T-cell (primary cell): ENCODE results near the gene MPRIP. TPM values are rescaled to one million over a fixed set of nuclear protein-coding genes. Genes with fewer than 3 reads are reported as not detected.
"Not testable (repeated sequence)": the region's sequence is repeated elsewhere in the genome, so short reads cannot be mapped to it uniquely, and the experiment has no call there.

Experiments used
- ATAC-seq, 4 experiments: fragments of 200-7000 bp in 3 of 4; fragments of 150-1000 bp in 1 of 4; cut with Tn5 transposase; replicated peaks in 1 of 4; 1 replicate in 3 of 4; 2 replicates in 1 of 4; pipeline ENCODE4 v1.10.0; 2021; ENCODE audit warnings: moderate library complexity in 3 of 4, mild to moderate bottlenecking in 2 of 4, moderate number of reproducible peaks in 1 of 4
- CTCF ChIA-PET, 2 donors: fragments of 300-600 bp; sonication (Branson Sonifier 250); formaldehyde crosslinking; loops; one replicate each; lab custom pipeline; 2022; ENCODE audit warnings: antibody characterized with exemption in 2 of 2; lab: Charles Lee
- POLR2A ChIA-PET, 2 donors: fragments of 300-600 bp; sonication (Branson Sonifier 250); formaldehyde crosslinking; loops; one replicate each; lab custom pipeline; 2022; ENCODE audit warnings: antibody characterized with exemption in 2 of 2; lab: Charles Lee
- DNase-seq, 35 experiments: peaks; one replicate each; pipeline versions ENCODE4 v3.0.0 to v3.0.0-alpha.2; 2013 to 2023
- H3K27ac ChIP-seq: one replicate; pipeline ENCODE4 v1.5.1; 2013; ENCODE audit warnings: low read length
- H3K27me3 ChIP-seq, 2 experiments: replicated peaks in 1 of 2; 1 replicate in 1 of 2; 2 replicates in 1 of 2; pipeline versions ENCODE4 v1.6.1 to v1.7.0; 2013; ENCODE audit warnings: low read length in 1 of 2, mixed read lengths in 1 of 2; ENCODE audit not compliant: control insufficient read depth in 2 of 2, insufficient read depth in 2 of 2; ENCODE audit errors: extremely low read depth in 1 of 2
- H3K36me3 ChIP-seq, 2 donors: 1 replicate in 1 of 2; 2 replicates in 1 of 2; pipeline versions ENCODE4 v1.6.1 to v1.7.0; 2013; ENCODE audit warnings: low read length in 1 of 2; ENCODE audit not compliant: control insufficient read depth in 2 of 2, insufficient read depth in 1 of 2; ENCODE audit errors: extremely low read depth in 1 of 2
- H3K4me1 ChIP-seq, 2 experiments: 1 replicate in 1 of 2; 2 replicates in 1 of 2; pipeline versions ENCODE4 v1.6.1 to v1.7.0; 2013; ENCODE audit warnings: low read length in 2 of 2, mixed read lengths in 1 of 2; ENCODE audit not compliant: insufficient read depth in 2 of 2, control insufficient read depth in 1 of 2; ENCODE audit errors: extremely low read depth in 1 of 2
- H3K4me3 ChIP-seq, 2 donors: 1 replicate in 1 of 2; 2 replicates in 1 of 2; pipeline versions ENCODE4 v1.5.1 to v1.7.0; 2013; ENCODE audit warnings: mild to moderate bottlenecking in 2 of 2, low read length in 1 of 2, moderate library complexity in 1 of 2; ENCODE audit not compliant: control insufficient read depth in 1 of 2; ENCODE audit errors: extremely low read depth in 1 of 2
- H3K9me3 ChIP-seq: 2 replicates; pipeline ENCODE4 v1.7.0; 2013
- H3K27ac Mint-ChIP-seq, 2 donors: one replicate each; pipeline ENCODE4 v1.8.0; 2020 to 2021; ENCODE audit warnings: mild to moderate bottlenecking in 2 of 2, mixed read lengths in 2 of 2
- H3K27me3 Mint-ChIP-seq, 2 donors: one replicate each; pipeline ENCODE4 v1.8.0; 2021 to 2022; ENCODE audit warnings: mixed read lengths in 2 of 2
- H3K36me3 Mint-ChIP-seq: one replicate; pipeline ENCODE4 v1.8.0; 2021; ENCODE audit warnings: mixed read lengths
- H3K4me1 Mint-ChIP-seq, 3 donors: one replicate each; pipeline ENCODE4 v1.8.0; 2020 to 2022; ENCODE audit warnings: mixed read lengths in 3 of 3, mild to moderate bottlenecking in 1 of 3
- H3K4me3 Mint-ChIP-seq, 3 donors: one replicate each; pipeline ENCODE4 v1.8.0; 2020 to 2022; ENCODE audit warnings: mild to moderate bottlenecking in 3 of 3, mixed read lengths in 3 of 3, moderate library complexity in 3 of 3
- H3K9me3 Mint-ChIP-seq, 3 donors: one replicate each; pipeline ENCODE4 v1.8.0; 2020 to 2022; ENCODE audit warnings: mixed read lengths in 3 of 3
- WGBS: methylation state at CpG from one replicate; pipeline ENCODE4 v1.1.5; 2013; ENCODE audit warnings: missing lambda C conversion rate; ENCODE audit not compliant: insufficient coverage; 5-methylcytosine and 5-hydroxymethylcytosine counted together
- total RNA-seq, 35 experiments: library from RNA in 6 of 35; stranded (reverse) in 6 of 35; fragments of 120-200 nt in 1 of 35; gene quantifications; one replicate each; pipeline versions ENCODE4 v1.2.1 to v1.2.4 and lab custom pipeline; 2013 to 2026

The MPRIP gene
- total RNA-seq (100 to 1,000 TPM; 189 to 266 (median 247) TPM), total RNA-seq (lab: John Stamatoyannopoulos, UW) (101 to 430 (median 273) reads per million in 29 experiments)
- total RNA-seq (2013) = 168 TPM

GRCh38 chr17:17042384-17042736 lies at the start of gene MPRIP:
Gene MPRIP, plus strand, starts transcription at chr17:17042457. Its CDS starts 392 bp downstream, at chr17:17042849.
- H3K4me1 ChIP-seq = peaks cover 17 to 39% of the 10 kb centered on the region in 2 experiments
- Mint-ChIP-seq H3K4me1 (peaks cover 48 to 52% (median 50%) of the 10 kb centered on the region in 3 donors), H3K9me3 (no peaks in the 10 kb centered on the region), H3K27me3 (no peaks in the 10 kb centered on the region), H3K27ac (peak within 1 kb of the TSS; percentile 81 to 89), H3K36me3 (no peaks in the 10 kb centered on the region), H3K4me3 (peak within 1 kb of the TSS; percentile 93 to 95 (median 94))
- ChIA-PET POLR2A (no interaction called here), CTCF (interaction anchor here in 1 of 2 donors (0.6 kb wide), 2 partner anchors 165 to 557 kb away, joined by 3 to 5 read pairs; no protein-coding TSS in a partner anchor)
- H3K9me3 ChIP-seq = no peaks in the 10 kb centered on the region
- peak within 1 kb of the TSS; percentile 36 for H3K27ac ChIP-seq
- peak; percentile 29 to 36 (median 35) for ATAC-seq
- peaks cover 0 to 2% of the 10 kb centered on the region in 2 experiments for H3K27me3 ChIP-seq
- peak within 1 kb of the TSS; percentile 68 to 86 for H3K4me3 ChIP-seq
- WGBS = under 1% methylated on average over 60 of the region's 67 CpGs
- DNase-seq = no peak
- H3K36me3 ChIP-seq = no peaks in the 10 kb centered on the region

- Mint-ChIP-seq H3K36me3 (no peaks in the 10 kb centered on the region), H3K9me3 (no peaks in the 10 kb centered on the region), H3K27me3 (no peaks in the 10 kb centered on the region), H3K27ac (no peak overlapping the region), H3K4me3 (no peak overlapping the region), H3K4me1 (peaks cover 11 to 21% (median 15%) of the 10 kb centered on the region in 3 donors)
- CTCF ChIA-PET = no interaction called here
- DNase-seq = no peak
- ATAC-seq = no peak
- Histone ChIP-seq H3K27me3 (peaks cover 0 to 2% of the 10 kb centered on the region in 2 experiments), H3K4me3 (no peak overlapping the region), H3K9me3 (no peaks in the 10 kb centered on the region), H3K27ac (no peak overlapping the region), H3K4me1 (peaks cover 15 to 26% of the 10 kb centered on the region in 2 experiments), H3K36me3 (no peaks in the 10 kb centered on the region)
- POLR2A ChIA-PET = no interaction called here
- WGBS = 100% methylated on average over 1 of the region's 2 CpGs
These were observed 47.6 kb upstream of the MPRIP start for GRCh38 chr17:16994631-16995030.

- no peak overlapping the region for H3K27ac Mint-ChIP-seq
- no peaks in the 10 kb centered on the region for H3K27me3 Mint-ChIP-seq
- no peak overlapping the region for H3K4me3 ChIP-seq
- no peak overlapping the region for H3K4me3 Mint-ChIP-seq
- H3K4me1 Mint-ChIP-seq = peaks cover under 1 to 9% (median 4%) of the 10 kb centered on the region in 3 donors
- ATAC-seq (no peak), DNase-seq (no peak)
- CTCF ChIA-PET = interaction anchor here in 1 of 2 donors (0.6 to 0.7 kb wide), 2 partner anchors 16 to 32 kb away, joined by 3 to 4 read pairs; no protein-coding TSS in a partner anchor
- H3K9me3 Mint-ChIP-seq = no peaks in the 10 kb centered on the region
- peaks cover 4 to 13% of the 10 kb centered on the region in 2 experiments for H3K4me1 ChIP-seq
- 78% methylated on average over 4 of the region's 7 CpGs for WGBS
- H3K36me3 Mint-ChIP-seq = no peaks in the 10 kb centered on the region
- H3K27me3 ChIP-seq = peaks cover 0 to 7% of the 10 kb centered on the region in 2 experiments
- POLR2A ChIA-PET = no interaction called here
- H3K27ac ChIP-seq = no peak overlapping the region
- no peaks in the 10 kb centered on the region for H3K36me3 ChIP-seq
- no peaks in the 10 kb centered on the region for H3K9me3 ChIP-seq
These were observed 46.3 kb upstream of the MPRIP start for GRCh38 chr17:16995930-16996329.

GRCh38 chr17:16996726-16997125 lies 45.5 kb upstream of the MPRIP start:
- H3K36me3 ChIP-seq, POLR2A ChIA-PET, H3K9me3 Mint-ChIP-seq, H3K9me3 ChIP-seq, ATAC-seq, H3K4me1 ChIP-seq, H3K27me3 ChIP-seq, H3K27ac Mint-ChIP-seq, H3K4me3 ChIP-seq, H3K27me3 Mint-ChIP-seq, H3K4me3 Mint-ChIP-seq, DNase-seq, H3K4me1 Mint-ChIP-seq, H3K27ac ChIP-seq, H3K36me3 Mint-ChIP-seq: not testable (repeated sequence)
- CTCF ChIA-PET = interaction anchor here in 1 of 2 donors (0.6 kb wide), 1 partner anchor 32 kb away, joined by 4 read pairs; no protein-coding TSS in a partner anchor
- WGBS = no CpG with 5 or more reads among the region's 11 CpGs

GRCh38 chr17:16997514-16998429 lies 44.5 kb upstream of the MPRIP start:
- Mint-ChIP-seq H3K9me3 (no peaks in the 10 kb centered on the region), H3K36me3 (no peaks in the 10 kb centered on the region), H3K4me1 (peaks cover 3 to 6% (median 3%) of the 10 kb centered on the region in 3 donors), H3K4me3 (no peak overlapping the region), H3K27me3 (no peaks in the 10 kb centered on the region), H3K27ac (no peak overlapping the region)
- DNase-seq (peak in 11 of 35 experiments; percentile 52 to 79 (median 70)), ATAC-seq (peak in 1 of 4 experiments; percentile 86)
- WGBS = 53% methylated on average over 11 of the region's 14 CpGs
- Histone ChIP-seq H3K4me1 (peaks cover 0 to 8% of the 10 kb centered on the region in 2 experiments), H3K9me3 (no peaks in the 10 kb centered on the region), H3K36me3 (no peaks in the 10 kb centered on the region), H3K27ac (no peak overlapping the region), H3K27me3 (peaks cover 0 to 9% of the 10 kb centered on the region in 2 experiments), H3K4me3 (no peak overlapping the region)
- POLR2A ChIA-PET = no interaction called here
- CTCF ChIA-PET = no interaction called here

- H3K36me3 ChIP-seq = no peaks in the 10 kb centered on the region
- no peak overlapping the region for H3K4me3 ChIP-seq
- H3K4me1 ChIP-seq = peaks cover 0 to 8% of the 10 kb centered on the region in 2 experiments
- ChIA-PET CTCF (interaction anchor here (0.5 to 1.0 kb wide), 6 partner anchors 16 to 313 kb away, joined by 3 to 13 read pairs (median 3); no protein-coding TSS in a partner anchor), POLR2A (interaction anchor here (0.6 kb wide), 2 partner anchors 89 to 114 kb away, joined by 3 to 10 read pairs; no protein-coding TSS in a partner anchor)
- no peak overlapping the region for H3K4me3 Mint-ChIP-seq
- H3K27me3 ChIP-seq = peaks cover 0 to 13% of the 10 kb centered on the region in 2 experiments
- H3K9me3 ChIP-seq = no peaks in the 10 kb centered on the region
- no CpG with 5 or more reads among the region's 7 CpGs for WGBS
- DNase-seq (no peak), ATAC-seq (no peak)
- no peaks in the 10 kb centered on the region for H3K9me3 Mint-ChIP-seq
- no peak overlapping the region for H3K27ac ChIP-seq
- H3K27me3 Mint-ChIP-seq = no peaks in the 10 kb centered on the region
- H3K27ac Mint-ChIP-seq = no peak overlapping the region
- H3K4me1 Mint-ChIP-seq = peaks cover 2 to 6% (median 3%) of the 10 kb centered on the region in 3 donors
- no peaks in the 10 kb centered on the region for H3K36me3 Mint-ChIP-seq
These were observed 42.2 kb upstream of the MPRIP start for GRCh38 chr17:16999931-17000625.
